Activated naive CD8-positive, alpha-beta T cell (primary cell): ENCODE results near the gene SLC27A2.
"Not testable (repeated sequence)": the region's sequence is repeated elsewhere in the genome, so short reads cannot be mapped to it uniquely, and the experiment has no call there.

Experiments used
- H3K27ac Mint-ChIP-seq: one replicate; pipeline ENCODE4 v1.8.0; 2021; ENCODE audit warnings: mixed read lengths
- H3K27me3 Mint-ChIP-seq: one replicate; pipeline ENCODE4 v1.8.0; 2021; ENCODE audit warnings: mixed read lengths
- H3K36me3 Mint-ChIP-seq: one replicate; pipeline ENCODE4 v1.8.0; 2021; ENCODE audit warnings: mixed read lengths
- H3K4me1 Mint-ChIP-seq: one replicate; pipeline ENCODE4 v1.8.0; 2021; ENCODE audit warnings: low read depth, mixed read lengths
- H3K4me3 Mint-ChIP-seq: one replicate; pipeline ENCODE4 v1.8.0; 2021; ENCODE audit warnings: mild to moderate bottlenecking, mixed read lengths
- H3K9me3 Mint-ChIP-seq: one replicate; pipeline ENCODE4 v1.8.0; 2021; ENCODE audit warnings: low read depth, mixed read lengths

Gene SLC27A2

GRCh38 chr15:50149090-50149489 is 32.9 kb upstream of the SLC27A2 start:
- Mint-ChIP-seq H3K27ac (no peak overlapping the region), H3K27me3 (peaks cover 3% of the 10 kb centered on the region), H3K9me3 (peaks cover 4% of the 10 kb centered on the region), H3K4me3 (no peak overlapping the region), H3K36me3 (no peaks in the 10 kb centered on the region), H3K4me1 (peaks cover 2% of the 10 kb centered on the region)

DNA sequence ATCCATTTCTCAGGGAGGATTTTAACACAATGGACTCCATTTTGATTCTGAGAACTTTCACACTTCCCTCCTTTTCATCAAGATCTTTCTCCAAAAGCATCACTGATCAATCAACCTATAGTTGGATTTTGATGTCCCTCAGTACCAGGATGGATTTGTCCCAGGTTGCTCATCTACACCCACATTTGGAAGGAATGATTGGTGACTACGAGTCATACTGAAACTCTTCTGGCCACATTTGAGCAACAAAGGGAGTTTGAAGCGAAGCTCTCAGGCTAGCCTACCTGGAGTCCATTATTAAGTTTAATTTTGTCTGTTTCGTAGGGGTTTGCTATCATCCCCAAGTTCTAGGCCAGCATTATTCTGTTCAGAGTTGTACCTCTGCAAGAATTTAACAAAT is 31.6 kb upstream of the SLC27A2 start:
- H3K4me3 Mint-ChIP-seq, result no peak overlapping the region

DNA sequence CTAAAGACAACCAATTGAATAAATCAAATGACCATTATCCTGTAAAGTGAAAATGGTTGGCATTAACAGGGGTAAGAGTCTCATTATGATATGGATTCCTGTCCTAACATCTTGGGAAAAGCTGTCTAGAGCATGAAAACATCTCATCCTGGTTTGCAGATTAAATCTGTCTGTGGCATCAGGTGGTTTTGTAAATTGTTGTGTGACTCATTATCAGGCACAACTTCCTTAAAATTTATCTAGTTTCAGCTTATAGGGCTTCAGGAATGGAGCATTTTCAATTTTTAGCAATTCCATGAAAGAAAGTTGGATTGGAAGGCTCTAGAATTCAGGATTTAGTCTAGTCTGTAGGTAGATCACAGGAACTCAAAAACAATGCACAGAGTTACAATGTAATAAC is 31.1 kb upstream of the SLC27A2 start:
- H3K4me1 Mint-ChIP-seq, result no peaks in the 10 kb centered on the region
- no peaks in the 10 kb centered on the region for H3K36me3 Mint-ChIP-seq

More for the DNA sequence above, 31.6 kb upstream of the SLC27A2 start:
- Mint-ChIP-seq H3K4me1 (peaks cover 2% of the 10 kb centered on the region), H3K27ac (no peak overlapping the region), H3K9me3 (peaks cover 4% of the 10 kb centered on the region), H3K27me3 (peaks cover 3% of the 10 kb centered on the region), H3K36me3 (no peaks in the 10 kb centered on the region)

DNA sequence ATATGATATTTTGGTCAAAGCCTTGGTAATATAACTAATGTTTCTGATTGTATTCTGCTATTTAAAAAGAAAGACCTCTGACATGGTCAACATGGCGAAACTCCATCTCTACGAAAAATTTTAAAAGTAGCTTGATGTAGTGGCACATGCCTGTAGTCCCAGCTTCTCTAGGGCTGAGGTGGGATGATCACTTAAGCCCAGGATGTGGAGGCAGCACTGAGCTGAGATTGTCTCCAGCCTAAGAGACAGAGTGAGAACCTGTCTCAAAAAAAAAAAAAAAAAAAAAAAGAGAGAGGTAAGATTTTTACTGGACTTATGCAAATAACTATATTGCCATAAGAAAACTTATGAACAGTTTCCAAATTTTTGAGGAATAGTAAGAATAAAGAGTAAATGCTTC is 30.5 kb upstream of the SLC27A2 start:
- Mint-ChIP-seq H3K27me3 (peaks cover 3% of the 10 kb centered on the region), H3K27ac (no peak overlapping the region), H3K36me3 (peaks cover 3% of the 10 kb centered on the region), H3K4me3 (no peak overlapping the region), H3K9me3 (peaks cover 8% of the 10 kb centered on the region), H3K4me1 (no peaks in the 10 kb centered on the region)

More for the DNA sequence above, 31.1 kb upstream of the SLC27A2 start:
- peaks cover 3% of the 10 kb centered on the region for H3K27me3 Mint-ChIP-seq
- H3K27ac Mint-ChIP-seq, result no peak overlapping the region
- H3K4me3 Mint-ChIP-seq, result no peak overlapping the region
- H3K9me3 Mint-ChIP-seq, result peaks cover 4% of the 10 kb centered on the region

GRCh38 chr15:50158236-50158635 is 23.8 kb upstream of the SLC27A2 start:
- not testable (repeated sequence) for H3K36me3 Mint-ChIP-seq, H3K9me3 Mint-ChIP-seq, H3K27ac Mint-ChIP-seq, H3K4me3 Mint-ChIP-seq, H3K4me1 Mint-ChIP-seq, H3K27me3 Mint-ChIP-seq

- Mint-ChIP-seq H3K4me3 (no peak overlapping the region), H3K4me1 (no peaks in the 10 kb centered on the region), H3K36me3 (no peaks in the 10 kb centered on the region), H3K27me3 (peaks cover 2% of the 10 kb centered on the region), H3K27ac (no peak overlapping the region), H3K9me3 (no peaks in the 10 kb centered on the region)
Observed at GRCh38 chr15:50162969-50163718, 18.9 kb upstream of the SLC27A2 start.

- Mint-ChIP-seq H3K27me3 (peaks cover 2% of the 10 kb centered on the region), H3K4me3 (no peak overlapping the region), H3K36me3 (no peaks in the 10 kb centered on the region), H3K4me1 (no peaks in the 10 kb centered on the region), H3K27ac (no peak overlapping the region), H3K9me3 (no peaks in the 10 kb centered on the region)
Observed at GRCh38 chr15:50163719-50164410, 18.1 kb upstream of the SLC27A2 start.

DNA sequence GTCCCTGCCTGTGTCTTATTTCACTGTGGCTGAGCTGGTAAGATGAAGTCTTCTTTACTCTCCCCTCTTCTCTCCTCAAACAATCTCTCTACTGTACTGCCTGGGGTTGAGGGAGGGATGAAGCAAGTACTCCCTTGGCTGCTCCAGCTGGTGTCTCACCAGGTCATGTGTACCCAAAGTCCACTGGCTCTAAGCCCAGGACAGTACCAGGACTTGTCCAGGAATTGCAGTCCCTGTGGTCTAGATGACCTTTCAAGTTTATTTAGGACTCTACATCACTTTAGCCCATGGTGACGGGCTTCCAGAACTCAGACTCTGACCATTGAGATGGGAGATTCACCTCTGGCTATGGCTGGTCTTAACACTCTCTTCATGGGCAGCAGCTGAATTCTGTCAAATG is 17.5 kb upstream of the SLC27A2 start:
- H3K4me3 Mint-ChIP-seq, result no peak overlapping the region
- no peaks in the 10 kb centered on the region for H3K4me1 Mint-ChIP-seq
- no peak overlapping the region for H3K27ac Mint-ChIP-seq
- H3K9me3 Mint-ChIP-seq, result no peaks in the 10 kb centered on the region
- H3K36me3 Mint-ChIP-seq, result no peaks in the 10 kb centered on the region
- peaks cover 2% of the 10 kb centered on the region for H3K27me3 Mint-ChIP-seq

GRCh38 chr15:50166216-50166615 is 15.8 kb upstream of the SLC27A2 start:
- no peak overlapping the region for H3K27ac Mint-ChIP-seq
- H3K4me1 Mint-ChIP-seq, result no peaks in the 10 kb centered on the region
- H3K27me3 Mint-ChIP-seq, result peaks cover 2% of the 10 kb centered on the region
- no peaks in the 10 kb centered on the region for H3K9me3 Mint-ChIP-seq
- H3K4me3 Mint-ChIP-seq, result no peak overlapping the region
- no peaks in the 10 kb centered on the region for H3K36me3 Mint-ChIP-seq

DNA sequence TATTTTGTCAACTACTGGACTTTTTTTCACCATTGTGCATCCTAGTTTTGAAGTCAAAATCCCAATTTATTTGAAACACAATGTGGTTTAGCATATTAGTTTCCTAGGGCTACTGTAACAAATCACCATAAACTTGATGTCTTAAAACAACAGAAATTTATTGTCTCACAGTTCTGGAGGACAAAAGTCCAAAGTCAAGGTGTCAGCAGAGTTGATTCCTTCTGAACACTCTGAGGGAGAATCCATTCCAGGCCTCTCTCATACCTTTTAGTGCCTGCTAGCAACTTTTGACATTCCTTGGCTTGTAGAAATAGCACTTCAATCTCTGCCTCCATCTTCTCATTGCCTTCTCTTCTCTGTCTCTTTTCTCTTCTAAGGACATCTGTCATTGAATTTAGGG is 14.9 kb upstream of the SLC27A2 start:
- Mint-ChIP-seq H3K27me3 (peaks cover 2% of the 10 kb centered on the region), H3K4me3 (no peak overlapping the region), H3K36me3 (no peaks in the 10 kb centered on the region), H3K9me3 (peaks cover 6% of the 10 kb centered on the region), H3K4me1 (no peaks in the 10 kb centered on the region), H3K27ac (no peak overlapping the region)

DNA sequence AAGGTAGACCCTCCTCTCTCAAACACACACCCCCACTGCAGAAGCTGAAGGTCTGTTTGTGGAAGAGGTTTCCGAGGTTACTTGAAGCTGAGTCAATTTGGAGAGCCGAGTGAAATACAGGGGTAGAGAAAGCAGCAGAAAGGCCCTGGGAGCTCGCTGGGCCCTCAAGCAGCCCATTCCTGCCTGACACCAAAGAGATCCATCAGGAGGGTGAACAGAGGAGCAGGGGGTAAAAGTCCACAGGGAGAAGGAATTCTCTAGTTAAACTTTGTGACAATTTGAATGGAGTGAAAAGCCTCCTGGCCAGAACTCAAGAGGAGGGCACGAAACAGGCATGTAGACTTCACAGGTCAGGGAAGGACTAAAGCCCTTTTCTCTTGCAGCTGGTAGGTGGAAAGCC is 13.6 kb upstream of the SLC27A2 start:
- H3K9me3 Mint-ChIP-seq, result peaks cover 6% of the 10 kb centered on the region
- H3K4me1 Mint-ChIP-seq, result no peaks in the 10 kb centered on the region
- H3K4me3 Mint-ChIP-seq, result no peak overlapping the region
- no peak overlapping the region for H3K27ac Mint-ChIP-seq
- no peaks in the 10 kb centered on the region for H3K27me3 Mint-ChIP-seq
- H3K36me3 Mint-ChIP-seq, result no peaks in the 10 kb centered on the region

- Mint-ChIP-seq H3K27me3 (no peaks in the 10 kb centered on the region), H3K4me3 (no peak overlapping the region), H3K9me3 (peaks cover 6% of the 10 kb centered on the region), H3K4me1 (no peaks in the 10 kb centered on the region), H3K36me3 (no peaks in the 10 kb centered on the region), H3K27ac (no peak overlapping the region)
Observed at GRCh38 chr15:50168783-50169411, 13.1 kb upstream of the SLC27A2 start.

DNA sequence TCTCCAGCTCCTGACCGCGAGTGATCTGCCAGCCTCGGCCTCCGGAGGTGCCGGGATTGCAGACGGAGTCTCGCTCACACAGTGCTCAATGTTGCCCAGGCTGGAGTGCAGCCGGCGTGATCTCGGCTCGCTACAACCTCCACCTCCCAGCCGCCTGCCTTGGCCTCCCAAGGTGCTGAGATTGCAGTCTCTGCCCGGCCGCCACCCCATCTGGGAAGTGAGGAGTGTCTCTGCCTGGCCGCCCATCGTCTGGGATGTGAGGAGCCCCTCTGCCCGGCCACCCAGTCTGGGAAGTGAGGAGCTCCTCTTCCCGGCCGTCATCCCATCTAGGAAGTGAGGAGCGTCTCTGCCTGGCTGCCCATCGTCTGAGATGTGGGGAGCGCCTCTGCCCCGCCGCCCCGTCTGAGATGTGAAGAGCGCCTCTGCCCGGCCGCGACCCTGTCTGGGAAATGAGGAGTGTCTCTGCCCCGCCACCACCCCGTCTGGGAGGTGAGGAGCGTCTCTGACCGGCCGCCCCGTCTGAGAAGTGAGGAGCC is 9.6 kb upstream of the SLC27A2 start:
- H3K4me3 Mint-ChIP-seq, H3K4me1 Mint-ChIP-seq, H3K27me3 Mint-ChIP-seq, H3K27ac Mint-ChIP-seq, H3K9me3 Mint-ChIP-seq, H3K36me3 Mint-ChIP-seq: not testable (repeated sequence)

GRCh38 chr15:50176869-50177268 is 5.1 kb upstream of the SLC27A2 start:
- Mint-ChIP-seq H3K4me1 (no peaks in the 10 kb centered on the region), H3K27ac (no peak overlapping the region), H3K4me3 (no peak overlapping the region), H3K27me3 (peaks cover 13% of the 10 kb centered on the region), H3K36me3 (no peaks in the 10 kb centered on the region), H3K9me3 (peaks cover under 1% of the 10 kb centered on the region)

DNA sequence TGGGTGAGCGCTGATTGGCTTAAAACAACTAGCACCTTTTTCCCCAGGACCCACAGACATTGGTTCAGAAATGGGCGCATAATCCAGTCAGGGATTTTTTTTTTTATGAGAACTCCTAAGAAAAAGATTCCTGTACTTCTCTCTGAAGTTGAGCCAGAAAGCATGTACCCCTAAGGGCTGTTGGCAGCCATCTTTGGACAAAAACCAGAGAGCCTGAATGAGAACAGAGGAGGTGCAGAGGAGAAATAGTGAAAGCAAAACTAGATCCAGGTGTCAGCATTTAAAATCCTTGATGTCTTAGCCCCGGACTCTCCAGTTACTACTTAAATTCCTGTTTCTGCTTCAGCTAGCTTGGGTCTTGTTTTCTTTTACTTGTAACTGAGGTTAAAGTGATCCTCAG is 1.9 kb upstream of the SLC27A2 start:
- Mint-ChIP-seq H3K4me1 (peaks cover 14% of the 10 kb centered on the region), H3K9me3 (no peaks in the 10 kb centered on the region), H3K27ac (no peak overlapping the region), H3K27me3 (peaks cover 15% of the 10 kb centered on the region), H3K36me3 (no peaks in the 10 kb centered on the region), H3K4me3 (no peak overlapping the region)
